Measurements from ENCODE around the gene METRN. TPM values are rescaled to one million over a fixed set of nuclear protein-coding genes. Genes with fewer than 3 reads are reported as not detected.
"Not testable (repeated sequence)": the region's sequence is repeated elsewhere in the genome, so short reads cannot be mapped to it uniquely, and the experiment has no call there.

The METRN gene
- total RNA-seq, 1 donor from 2014 or later: 30.4 TPM

GRCh38 chr16:740459-740763, 25.5 kb downstream of the METRN start:
- DNase-seq: no peak
- H3K27me3 ChIP-seq: peaks cover 3% of the 10 kb centered on the region
- peak overlapping the region; percentile 73 for H3K27ac ChIP-seq
- intact Hi-C loops (cut with DNase I): no loop called here
- H3K36me3 ChIP-seq: peaks cover 20% of the 10 kb centered on the region
- peak overlapping the region; percentile 88 for H3K4me3 ChIP-seq
- H3K9me3 ChIP-seq: no peaks in the 10 kb centered on the region
- H3K4me1 ChIP-seq: peaks cover 16% of the 10 kb centered on the region
- ATAC-seq: peak; percentile 28
- TF ChIP-seq CTCF (IDR thresholded peaks at IDR 0.05): no peak

GRCh38 chr16:740764-741505, 26.0 kb downstream of the METRN start, which contains the start of gene CIAO3:
CIAO3 (minus strand) TSS chr16:740997; CDS start chr16:740985, 12 bp downstream.
- Histone ChIP-seq H3K27ac (peak within 1 kb of the TSS; percentile 73), H3K4me3 (peak within 1 kb of the TSS; percentile 88), H3K36me3 (peaks cover 15% of the 10 kb centered on the region), H3K4me1 (peaks cover 16% of the 10 kb centered on the region), H3K9me3 (no peaks in the 10 kb centered on the region), H3K27me3 (peaks cover 3% of the 10 kb centered on the region)
- ATAC-seq: peak; percentile 96
- intact Hi-C loops (cut with DNase I): no loop called here
- peak; percentile 95 for DNase-seq
- peak; percentile 91 for TF ChIP-seq CTCF (IDR thresholded peaks at IDR 0.05)

- no peak for TF ChIP-seq CTCF (IDR thresholded peaks at IDR 0.05)
- H3K27me3 ChIP-seq: peaks cover 3% of the 10 kb centered on the region
- no peaks in the 10 kb centered on the region for H3K9me3 ChIP-seq
- peaks cover 16% of the 10 kb centered on the region for H3K4me1 ChIP-seq
- no peak for DNase-seq
- no peak overlapping the region for H3K27ac ChIP-seq
- no peak for ATAC-seq
- no peak overlapping the region for H3K4me3 ChIP-seq
- intact Hi-C loops (cut with DNase I): no loop called here
- H3K36me3 ChIP-seq: peaks cover 3% of the 10 kb centered on the region
Measured at GRCh38 chr16:741986-742629, 27.2 kb downstream of the METRN start.

GRCh38 chr16:742894-743293, 28.0 kb downstream of the METRN start:
- H3K4me3 ChIP-seq; H3K27ac ChIP-seq; intact Hi-C loops (cut with DNase I); H3K27me3 ChIP-seq; DNase-seq; H3K36me3 ChIP-seq; H3K9me3 ChIP-seq; ATAC-seq: not testable (repeated sequence)
- H3K4me1 ChIP-seq: peaks cover 16% of the 10 kb centered on the region

GRCh38 chr16:743794-744500, 29.0 kb downstream of the METRN start:
- DNase-seq (no peak), ATAC-seq (no peak)
- no peaks in the 10 kb centered on the region for H3K36me3 ChIP-seq
- intact Hi-C loops (cut with DNase I): no loop called here
- H3K9me3 ChIP-seq: no peaks in the 10 kb centered on the region
- H3K27me3 ChIP-seq: peaks cover 3% of the 10 kb centered on the region
- no peak overlapping the region for H3K4me3 ChIP-seq
- no peak for TF ChIP-seq CTCF (IDR thresholded peaks at IDR 0.05)
- H3K27ac ChIP-seq: no peak overlapping the region
- peaks cover 16% of the 10 kb centered on the region for H3K4me1 ChIP-seq

- peak; percentile 73 for DNase-seq
- peak; percentile 35 for TF ChIP-seq CTCF (IDR thresholded peaks at IDR 0.05)
- Histone ChIP-seq H3K27ac (no peak overlapping the region), H3K27me3 (peaks cover 3% of the 10 kb centered on the region), H3K36me3 (no peaks in the 10 kb centered on the region), H3K4me3 (no peak overlapping the region), H3K4me1 (peaks cover 4% of the 10 kb centered on the region), H3K9me3 (no peaks in the 10 kb centered on the region)
- peak; percentile 37 for ATAC-seq
- intact Hi-C loops (cut with DNase I): no loop called here
Measured at GRCh38 chr16:745739-746138, 30.8 kb downstream of the METRN start.

Data from upper lobe of right lung (tissue), 1 donor.